ENCODE results near the gene FKBP5.

GRCh38 chr6:35681298-35681697, 7.4 kb downstream of the FKBP5 start:
- no peak for TF ChIP-seq CTCF (conservative IDR thresholded peaks at IDR 0.05; ENCODE audit: low read depth, low read length)
- no peak for TF ChIP-seq CEBPB (IDR thresholded peaks at IDR 0.05; ENCODE audit: low read depth, low read length)
- TF ChIP-seq POLR2A (IDR thresholded peaks at IDR 0.05; ENCODE audit: low read depth, low read length): no peak
- no peak for TF ChIP-seq MAFK (IDR thresholded peaks at IDR 0.05; ENCODE audit: low read depth, low read length)
- TF ChIP-seq NFE2L2 (IDR thresholded peaks at IDR 0.05; ENCODE audit: low read depth, low read length): no peak
